Lower leg skin (tissue), 3 donors: Measurements from ENCODE around the gene FARP1.

Source experiments
- POLR2A ChIP-seq, 2 donors: fragments of 450-650 bp; IDR thresholded peaks; one replicate each; pipeline ENCODE4 v1.6.1; 2016 to 2017; ENCODE audit warnings: antibody characterized with exemption in 2 of 2, mild to moderate bottlenecking in 1 of 2, moderate library complexity in 1 of 2
- TF ChIP-seq, protein P1 (sequence below), 3 donors: fragments of 450-650 bp; IDR thresholded peaks; one replicate each; pipeline ENCODE4 v1.5.1; 2016; ENCODE audit warnings: antibody characterized with exemption in 3 of 3, mild to moderate bottlenecking in 3 of 3, moderate library complexity in 2 of 3

DNA sequence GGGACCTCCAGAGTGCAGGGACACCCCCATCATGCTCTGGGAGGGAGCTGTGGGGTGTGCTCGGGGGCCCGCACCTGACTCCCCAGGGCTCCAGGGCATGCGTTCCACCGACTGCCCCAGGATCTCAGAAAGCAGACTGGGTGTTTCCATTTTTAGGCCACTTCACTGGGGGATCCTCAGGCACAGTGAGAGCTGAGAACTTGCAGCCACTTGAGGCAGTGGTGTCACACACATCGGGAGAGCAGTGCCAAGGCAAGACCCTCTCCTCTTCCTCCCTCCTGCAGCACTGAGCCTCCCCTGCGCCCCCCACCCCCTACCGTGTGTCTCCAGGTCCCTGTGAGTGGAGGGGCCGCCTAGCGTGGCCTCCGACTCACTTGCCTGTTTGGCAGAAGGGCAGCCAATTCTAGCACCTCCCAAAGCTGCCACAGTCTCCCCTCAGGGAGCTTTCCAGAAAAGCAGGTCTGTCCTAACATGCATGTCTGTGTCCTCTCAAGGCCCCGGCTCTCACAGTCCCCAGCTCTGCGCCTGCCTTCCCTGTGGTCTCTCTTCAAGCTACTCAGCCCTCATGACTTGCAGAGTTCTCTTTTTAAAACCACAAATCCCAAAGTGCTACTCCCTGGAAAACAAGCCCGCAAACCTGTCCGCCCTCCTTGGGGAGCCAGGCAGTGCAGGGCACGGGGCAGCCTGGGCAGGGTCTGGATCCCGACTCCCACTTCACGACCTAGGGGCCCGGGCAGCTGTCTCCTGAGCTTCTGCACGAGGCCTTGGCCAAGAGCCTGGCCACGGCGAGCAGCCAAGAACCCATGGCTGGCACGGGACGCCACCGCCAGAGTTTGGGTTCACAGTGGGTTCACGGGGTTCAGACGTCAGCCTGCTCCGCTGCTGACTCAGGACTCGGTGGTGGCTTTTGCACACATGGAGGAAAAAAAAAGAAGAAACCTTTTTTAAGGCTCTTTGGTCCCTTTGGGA lies 339.9 kb downstream of the FARP1 start:
- TF ChIP-seq, protein P1, sequence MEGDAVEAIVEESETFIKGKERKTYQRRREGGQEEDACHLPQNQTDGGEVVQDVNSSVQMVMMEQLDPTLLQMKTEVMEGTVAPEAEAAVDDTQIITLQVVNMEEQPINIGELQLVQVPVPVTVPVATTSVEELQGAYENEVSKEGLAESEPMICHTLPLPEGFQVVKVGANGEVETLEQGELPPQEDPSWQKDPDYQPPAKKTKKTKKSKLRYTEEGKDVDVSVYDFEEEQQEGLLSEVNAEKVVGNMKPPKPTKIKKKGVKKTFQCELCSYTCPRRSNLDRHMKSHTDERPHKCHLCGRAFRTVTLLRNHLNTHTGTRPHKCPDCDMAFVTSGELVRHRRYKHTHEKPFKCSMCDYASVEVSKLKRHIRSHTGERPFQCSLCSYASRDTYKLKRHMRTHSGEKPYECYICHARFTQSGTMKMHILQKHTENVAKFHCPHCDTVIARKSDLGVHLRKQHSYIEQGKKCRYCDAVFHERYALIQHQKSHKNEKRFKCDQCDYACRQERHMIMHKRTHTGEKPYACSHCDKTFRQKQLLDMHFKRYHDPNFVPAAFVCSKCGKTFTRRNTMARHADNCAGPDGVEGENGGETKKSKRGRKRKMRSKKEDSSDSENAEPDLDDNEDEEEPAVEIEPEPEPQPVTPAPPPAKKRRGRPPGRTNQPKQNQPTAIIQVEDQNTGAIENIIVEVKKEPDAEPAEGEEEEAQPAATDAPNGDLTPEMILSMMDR (IDR thresholded peaks at IDR 0.05) = no peak
- TF ChIP-seq POLR2A (IDR thresholded peaks at IDR 0.05) = no peak
